CMK (cell line): ENCODE results near the gene PSMD9.
"Not testable (repeated sequence)": the region's sequence is repeated elsewhere in the genome, so short reads cannot be mapped to it uniquely, and the experiment has no call there.

ENCODE experiments used
- DNase-seq: peaks from one replicate; pipeline ENCODE4 v3.0.0-alpha.2; 2010; ENCODE audit warnings: low read depth

The PSMD9 gene

DNA sequence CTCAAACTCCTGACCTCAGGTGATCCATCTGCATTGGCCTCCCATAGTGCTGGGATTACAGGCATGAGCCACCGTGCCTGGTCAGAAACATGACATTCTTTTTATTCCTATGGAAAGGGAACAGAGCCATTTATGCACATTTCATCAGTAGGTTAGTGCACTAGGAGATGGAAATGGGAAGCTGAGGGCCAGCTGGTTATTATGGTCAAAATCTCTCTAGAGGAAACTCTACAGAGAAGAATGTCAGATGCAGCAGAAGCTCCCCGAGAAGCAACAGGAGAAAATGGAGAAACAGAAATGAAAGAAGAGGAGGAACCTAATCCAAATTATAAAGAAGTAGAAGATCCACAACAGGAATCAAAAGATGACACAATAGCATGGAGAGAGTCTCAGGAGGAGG, 32.5 kb downstream of the PSMD9 start:
- DNase-seq: no peak

DNA sequence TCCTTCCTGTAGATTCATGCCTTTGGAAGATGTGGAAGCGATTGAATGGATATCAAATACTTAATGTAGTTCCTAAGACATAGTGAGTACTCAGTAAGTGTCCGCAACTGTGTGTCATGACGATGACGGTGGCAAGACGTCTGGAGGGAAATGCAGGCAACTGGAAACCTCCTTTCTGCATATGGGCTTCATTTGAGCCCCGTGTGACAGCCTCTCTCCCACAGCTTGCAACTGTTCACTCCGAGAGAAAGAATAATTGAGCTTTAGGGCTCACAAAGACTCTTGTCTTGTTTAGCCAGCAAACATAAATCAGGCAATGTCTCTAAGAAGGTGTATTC, 36.7 kb downstream of the PSMD9 start:
- DNase-seq: no peak

DNA sequence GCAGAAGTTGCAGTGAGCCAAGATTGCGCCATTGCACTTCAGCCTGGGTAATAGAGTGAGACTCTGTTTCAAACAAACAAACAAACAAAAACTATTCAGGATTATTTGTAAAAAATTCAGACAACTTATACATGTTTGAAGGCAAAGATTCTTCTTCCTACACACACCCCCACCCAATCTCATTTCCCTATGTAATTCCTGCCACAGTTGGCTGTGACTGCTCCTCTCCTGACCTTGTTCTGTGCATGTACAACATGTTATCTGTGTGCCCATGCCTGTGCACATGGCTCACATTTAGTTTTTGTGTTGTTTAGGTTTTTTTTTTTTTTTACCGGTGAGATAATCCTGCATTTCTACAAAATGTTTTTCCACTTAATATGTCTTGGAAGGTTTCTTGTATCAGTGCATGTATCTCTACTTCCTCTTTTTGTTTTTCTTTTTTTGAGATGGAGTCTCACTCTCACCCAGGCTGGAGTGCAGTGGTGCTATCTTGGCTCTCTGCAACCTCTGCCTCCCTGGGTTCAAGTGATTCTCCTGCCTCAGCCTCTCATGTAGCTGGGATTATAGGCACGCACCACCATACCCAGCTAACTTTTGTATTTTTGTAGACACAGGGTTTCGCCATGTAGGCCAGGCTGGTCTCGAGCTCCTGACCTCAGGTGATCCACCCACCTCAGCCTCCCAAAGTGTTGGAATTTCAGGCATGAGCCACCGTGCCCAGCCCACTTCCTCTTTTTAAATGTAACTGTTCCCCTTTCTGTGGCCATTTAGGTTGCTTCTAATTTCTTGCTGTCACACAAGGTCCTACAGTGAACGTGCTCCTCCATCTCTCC, 38.5 kb downstream of the PSMD9 start:
- DNase-seq: no peak

DNA sequence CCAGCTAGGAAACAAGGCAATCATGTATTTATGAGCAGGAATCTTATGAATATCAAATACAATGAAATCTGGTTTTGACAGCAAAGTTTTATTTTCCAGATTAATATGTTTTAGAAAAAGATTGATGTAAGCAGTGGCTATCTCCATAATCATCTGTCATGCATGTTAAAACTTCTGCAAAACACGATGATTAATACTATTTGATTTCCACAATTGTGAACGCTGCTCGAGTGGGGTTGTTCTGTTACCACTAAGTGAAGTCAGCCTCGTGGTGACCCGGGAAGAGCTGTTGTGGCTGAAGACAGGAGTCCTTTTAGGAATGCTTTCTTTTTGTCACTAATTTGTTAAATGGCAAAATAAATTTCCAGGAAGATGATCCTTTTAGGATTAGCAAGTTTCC, 39.2 kb downstream of the PSMD9 start:
- DNase-seq: no peak

DNA sequence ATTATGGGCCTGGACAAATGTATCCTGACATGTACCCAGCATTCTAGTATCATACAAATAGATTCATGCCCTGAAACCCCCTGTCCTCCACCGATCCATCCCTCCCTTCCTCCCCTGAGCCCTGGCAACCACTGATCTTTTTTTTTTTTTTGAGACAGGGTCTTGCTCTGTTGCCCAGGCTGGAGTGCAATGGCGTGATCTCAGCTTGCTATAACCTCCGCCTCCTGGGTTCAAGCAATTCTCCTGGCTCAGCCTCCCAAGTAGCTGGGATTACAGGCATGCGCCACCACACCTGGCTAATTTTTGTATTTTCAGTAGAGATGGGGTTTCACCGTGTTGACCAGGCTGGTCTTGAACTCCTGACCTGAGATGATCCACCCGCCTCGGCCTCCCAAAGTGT, 41.0 kb downstream of the PSMD9 start:
- not testable (repeated sequence) for DNase-seq

DNA sequence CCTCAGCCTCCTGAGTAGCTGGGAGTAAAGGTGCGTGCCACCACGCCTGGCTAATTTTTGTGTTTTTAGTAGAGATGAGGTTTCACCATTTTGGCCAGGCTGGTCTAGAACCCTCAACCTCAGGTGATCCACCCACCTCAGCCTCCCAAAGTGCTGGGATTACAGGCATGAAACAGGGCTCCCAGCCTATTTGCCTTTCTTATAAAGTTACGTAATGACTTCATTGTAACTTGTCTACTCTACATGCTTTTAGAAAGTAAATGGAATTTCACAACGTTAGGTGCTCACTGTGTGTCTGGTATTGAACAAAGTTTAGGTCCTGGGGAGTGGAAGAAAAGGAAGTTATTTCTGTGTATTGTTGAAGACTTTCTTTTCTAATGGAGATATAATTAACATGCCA, 42.3 kb downstream of the PSMD9 start:
- DNase-seq: no peak

DNA sequence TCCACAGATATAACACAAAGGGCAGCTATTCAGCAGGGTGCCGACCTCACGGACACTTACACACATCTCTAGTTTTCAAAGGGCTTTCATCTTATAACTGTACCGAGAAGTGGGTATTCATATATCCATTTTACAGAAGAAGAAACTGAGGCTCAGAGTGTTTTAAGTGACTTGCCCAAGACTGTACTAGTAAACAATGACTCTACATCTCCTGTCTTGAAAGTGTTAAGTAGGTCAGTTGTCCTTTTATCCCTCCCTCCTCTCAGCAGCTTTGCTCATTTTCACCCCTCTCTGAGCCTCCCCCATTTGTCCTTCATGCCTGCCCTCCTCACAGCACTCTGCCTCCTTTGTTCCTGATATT, 43.6 kb downstream of the PSMD9 start:
- no peak for DNase-seq

DNA sequence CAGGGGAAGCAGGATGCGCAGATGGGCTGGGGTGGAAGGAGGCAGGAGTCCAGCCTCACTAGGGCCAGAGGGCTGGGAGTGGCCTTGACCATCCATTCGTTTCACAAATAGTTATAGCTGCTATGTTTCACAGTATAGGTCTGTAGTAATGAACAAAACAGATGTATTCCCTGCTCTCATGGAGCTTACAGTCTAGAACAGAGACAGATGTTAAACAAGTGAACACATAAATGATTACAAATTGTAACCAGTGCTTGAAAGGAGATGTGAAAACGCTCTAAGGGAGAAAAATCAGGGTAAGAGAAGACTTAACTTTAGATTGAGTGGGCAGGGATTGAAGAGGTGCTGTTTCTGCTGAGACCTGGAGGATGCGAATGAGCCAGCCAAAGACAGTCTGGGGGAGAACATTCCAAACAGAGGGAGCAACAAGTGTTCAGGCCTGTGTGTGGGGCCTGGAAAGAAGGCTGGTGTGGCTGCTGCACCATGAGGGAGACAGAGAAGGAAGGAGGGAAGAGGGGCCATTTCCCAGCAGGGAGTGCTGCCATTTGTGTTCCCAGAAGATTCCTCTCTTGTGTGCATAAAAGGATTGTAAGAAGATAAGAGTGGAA, 44.4 kb downstream of the PSMD9 start:
- no peak for DNase-seq

DNA sequence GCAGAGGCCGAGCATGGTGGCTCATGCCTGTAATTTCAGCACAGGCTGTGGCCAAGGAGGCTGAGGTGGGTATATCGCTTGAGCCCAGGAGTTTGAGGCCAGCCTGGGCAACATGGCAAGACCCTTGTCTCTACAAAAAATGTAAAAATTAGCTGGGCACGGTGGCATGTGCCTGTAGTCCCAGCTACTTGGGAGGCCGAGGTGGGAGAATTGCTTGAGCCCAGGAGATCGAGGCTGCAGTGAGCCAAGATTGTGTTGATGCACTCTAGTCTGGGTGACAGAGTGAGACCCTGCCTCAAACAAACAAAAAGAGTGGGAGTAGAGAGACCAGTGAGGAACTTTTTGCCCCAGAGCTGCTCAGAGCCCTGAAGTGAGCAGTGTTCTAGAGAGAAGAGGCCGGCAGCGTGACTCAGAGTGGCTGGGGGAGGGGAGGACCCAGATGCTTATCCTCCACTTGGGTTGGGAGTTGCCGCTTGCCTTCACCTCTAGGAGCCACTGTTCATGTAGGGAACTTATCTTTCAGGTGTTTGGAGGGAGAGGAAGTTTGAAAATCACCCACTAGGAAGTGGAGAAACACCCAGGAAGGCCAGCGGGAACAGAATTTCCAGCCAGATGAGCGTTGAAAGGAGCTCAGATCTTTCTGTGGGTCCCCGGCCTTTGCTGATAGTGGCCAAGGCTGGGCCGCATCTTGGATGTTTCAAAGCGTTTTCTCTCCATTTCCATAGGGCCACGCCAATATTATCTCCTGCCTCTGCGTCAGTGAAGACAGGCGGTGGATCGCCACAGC, 45.1 kb downstream of the PSMD9 start:
- DNase-seq: no peak

DNA sequence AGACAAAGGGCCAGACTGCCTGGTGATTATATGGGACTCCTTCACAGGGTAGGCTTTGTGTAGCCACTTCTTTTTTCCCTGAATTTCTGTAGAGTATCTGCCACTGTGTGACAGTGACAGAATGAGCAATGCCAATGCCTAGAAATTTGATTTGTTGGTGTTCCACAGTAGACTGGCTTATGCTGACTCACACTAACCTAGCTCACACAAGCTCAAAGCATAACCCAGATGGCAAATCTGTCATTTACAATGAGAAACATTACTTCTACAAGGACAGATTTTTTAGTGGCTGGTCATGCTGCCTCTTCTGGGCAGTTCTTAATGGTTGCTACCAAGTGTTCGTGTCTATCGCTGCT, 45.7 kb downstream of the PSMD9 start:
- no peak for DNase-seq

DNA sequence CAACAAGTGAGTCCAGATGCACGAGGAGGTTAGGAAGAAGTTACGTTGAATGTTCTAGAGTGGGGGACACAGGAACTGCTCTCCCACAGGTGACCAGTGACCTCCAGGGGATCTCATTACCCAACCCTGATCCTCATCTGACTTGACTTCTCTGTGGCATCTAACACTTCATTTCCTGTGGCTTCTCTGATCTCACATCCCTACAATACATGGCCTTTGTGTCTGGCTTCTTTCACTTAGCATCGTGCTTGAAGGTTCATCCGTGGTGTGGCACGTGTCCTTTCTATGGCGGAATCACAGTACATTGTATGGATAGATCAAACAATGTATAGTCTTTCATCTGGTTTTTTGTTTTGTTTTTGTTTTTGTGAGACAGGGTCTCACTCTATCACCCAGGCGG, 49.1 kb downstream of the PSMD9 start:
- no peak for DNase-seq

DNA sequence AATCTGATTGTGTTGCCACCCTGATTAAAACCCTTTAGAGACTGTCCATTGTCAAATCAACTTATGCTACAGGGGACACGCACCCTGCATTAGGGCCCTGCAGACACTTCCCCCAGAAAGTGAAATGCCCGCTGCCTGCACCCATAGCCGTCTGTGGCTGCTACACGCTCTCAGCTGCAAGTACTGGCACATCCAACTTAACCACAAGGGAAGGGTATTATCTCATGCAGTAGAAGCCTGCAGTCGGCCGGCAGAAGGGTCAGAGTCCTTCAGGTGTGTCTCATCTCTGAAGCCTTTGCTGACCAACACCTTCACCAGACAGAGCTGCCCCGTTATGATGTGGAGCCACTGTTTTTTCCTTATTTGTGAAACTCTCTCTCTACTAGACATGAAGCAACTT, 50.6 kb downstream of the PSMD9 start:
- DNase-seq: no peak

DNA sequence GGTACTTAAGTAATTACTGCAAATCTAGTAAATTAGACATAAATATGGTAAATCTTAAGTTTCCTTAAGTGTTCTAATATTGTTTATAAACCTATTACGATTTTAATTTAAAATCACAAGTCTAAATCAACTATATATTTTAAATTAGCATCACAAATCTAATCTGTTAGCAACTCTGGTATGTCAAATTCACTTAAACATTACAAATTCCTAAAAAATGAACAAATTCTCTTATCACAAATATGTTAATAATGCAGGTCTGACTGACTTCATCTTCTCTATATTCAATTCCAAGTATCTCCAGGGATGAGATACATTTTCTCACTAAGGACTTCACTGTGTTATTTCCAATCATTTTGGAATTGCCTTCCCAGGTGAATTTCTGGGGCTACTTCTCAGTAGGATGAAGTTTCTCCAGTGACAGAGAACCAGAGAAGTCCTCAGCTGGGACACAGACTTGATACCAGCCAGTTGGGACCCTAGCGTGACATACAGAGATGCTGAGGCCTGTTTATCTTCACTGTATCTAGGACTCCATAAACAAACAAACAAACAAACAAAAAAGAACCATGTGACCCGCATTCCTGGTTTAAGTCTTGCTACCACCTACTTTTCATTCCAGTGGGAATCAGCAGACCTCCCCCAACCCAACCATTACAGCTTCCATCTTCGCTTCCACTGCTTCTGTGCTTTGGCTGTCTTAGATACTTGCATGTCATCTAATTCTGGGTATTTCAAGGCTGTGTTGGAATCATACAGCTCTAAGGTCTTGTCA, 51.6 kb downstream of the PSMD9 start:
- no peak for DNase-seq

DNA sequence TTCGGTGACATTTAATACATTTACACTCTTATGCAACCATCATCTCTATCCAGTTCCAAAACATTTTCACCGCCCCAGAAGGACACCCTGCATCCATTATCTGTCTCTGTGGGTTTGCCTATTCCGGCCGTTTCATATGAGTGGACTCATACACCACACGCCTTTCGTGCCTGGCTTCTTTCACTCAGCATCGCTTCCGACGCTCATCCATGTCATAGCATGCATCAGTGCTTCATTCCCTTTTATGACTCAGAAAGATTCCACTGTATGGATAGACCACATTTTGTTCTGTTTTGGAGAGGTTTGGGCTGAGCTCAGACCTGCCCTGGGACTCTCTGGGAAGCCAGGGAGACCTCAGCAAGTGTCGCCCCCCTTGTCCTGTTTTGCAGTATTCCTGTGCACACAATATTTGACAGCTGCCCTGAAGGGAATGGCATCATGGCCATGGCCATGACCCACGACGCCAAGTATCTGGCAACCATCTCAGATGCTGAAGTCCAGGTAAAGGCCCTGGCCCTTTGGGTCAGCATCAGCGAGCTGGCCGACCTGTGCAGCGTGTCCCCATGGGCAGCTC, 53.6 kb downstream of the PSMD9 start:
- no peak for DNase-seq

DNA sequence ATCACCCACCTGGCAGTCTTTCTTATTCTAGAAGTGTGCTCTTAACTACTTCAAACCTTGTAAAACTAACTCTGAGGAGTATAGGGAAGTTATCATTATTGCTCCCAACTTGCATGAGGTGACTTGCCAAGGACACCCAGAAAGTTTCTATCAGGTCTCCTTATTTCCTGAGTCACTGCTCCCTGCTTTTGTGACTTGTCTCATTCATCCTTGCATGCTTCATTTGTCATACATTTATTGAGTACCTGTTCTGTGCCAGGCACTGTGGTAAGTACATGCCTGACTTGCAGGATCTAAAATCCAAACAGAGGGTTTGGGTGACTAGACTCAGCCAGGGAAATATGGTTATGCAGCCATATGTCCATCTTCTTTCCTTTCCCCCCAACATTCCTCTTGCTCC, 55.3 kb downstream of the PSMD9 start:
- no peak for DNase-seq

DNA sequence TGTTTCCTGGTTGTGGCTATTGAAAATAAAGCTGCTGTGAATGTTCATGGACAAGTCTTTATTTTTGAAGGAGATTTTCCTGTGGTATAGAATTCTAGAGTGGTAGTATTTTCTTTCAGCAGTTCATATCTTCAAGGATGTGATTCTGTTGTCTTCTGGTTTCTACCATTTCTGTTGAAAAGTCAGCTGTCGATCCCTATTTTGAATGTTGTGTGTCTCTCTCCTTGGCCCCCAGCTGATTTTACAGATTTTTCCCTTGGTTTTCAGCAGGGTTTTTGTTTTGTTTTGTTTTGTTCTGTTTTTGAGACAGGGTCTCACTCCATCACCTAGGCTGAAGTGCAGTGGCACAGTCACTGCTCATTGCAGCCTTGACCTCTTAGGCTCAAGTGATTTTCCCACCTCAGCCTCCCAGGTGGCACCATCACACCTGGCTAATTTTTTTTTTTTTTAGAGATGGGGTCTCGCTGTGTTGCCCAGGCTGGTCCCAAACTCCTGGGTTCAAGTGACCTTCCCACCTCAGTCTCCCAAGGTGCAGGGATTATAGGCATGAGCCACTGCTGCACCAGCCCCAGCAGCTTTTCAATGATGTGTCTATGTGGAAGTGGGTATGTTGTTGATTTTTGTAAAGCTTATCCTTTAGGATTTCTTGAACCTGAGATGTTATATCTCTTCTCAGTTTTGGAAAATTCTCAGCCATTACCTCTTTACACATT, 57.9 kb downstream of the PSMD9 start:
- DNase-seq: no peak

DNA sequence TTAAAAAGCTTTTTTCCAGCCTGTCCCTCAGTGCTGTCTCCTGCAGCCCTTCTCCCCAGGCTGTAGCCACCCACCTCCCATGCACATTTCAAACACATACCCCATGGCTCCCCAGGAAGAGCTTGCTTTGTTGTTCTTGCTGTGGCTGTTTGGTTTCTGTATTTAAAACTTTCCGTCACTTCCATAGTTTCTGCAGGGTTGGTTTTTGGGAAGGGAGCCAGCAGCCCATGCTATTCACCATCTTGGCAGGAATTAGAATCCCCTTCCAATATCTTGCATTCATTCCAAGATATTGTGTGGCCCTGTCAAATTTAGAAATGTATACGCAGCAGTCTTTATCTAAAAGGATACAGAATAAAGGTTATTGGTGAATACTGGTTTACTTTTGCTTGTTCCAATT, 59.4 kb downstream of the PSMD9 start:
- no peak for DNase-seq

DNA sequence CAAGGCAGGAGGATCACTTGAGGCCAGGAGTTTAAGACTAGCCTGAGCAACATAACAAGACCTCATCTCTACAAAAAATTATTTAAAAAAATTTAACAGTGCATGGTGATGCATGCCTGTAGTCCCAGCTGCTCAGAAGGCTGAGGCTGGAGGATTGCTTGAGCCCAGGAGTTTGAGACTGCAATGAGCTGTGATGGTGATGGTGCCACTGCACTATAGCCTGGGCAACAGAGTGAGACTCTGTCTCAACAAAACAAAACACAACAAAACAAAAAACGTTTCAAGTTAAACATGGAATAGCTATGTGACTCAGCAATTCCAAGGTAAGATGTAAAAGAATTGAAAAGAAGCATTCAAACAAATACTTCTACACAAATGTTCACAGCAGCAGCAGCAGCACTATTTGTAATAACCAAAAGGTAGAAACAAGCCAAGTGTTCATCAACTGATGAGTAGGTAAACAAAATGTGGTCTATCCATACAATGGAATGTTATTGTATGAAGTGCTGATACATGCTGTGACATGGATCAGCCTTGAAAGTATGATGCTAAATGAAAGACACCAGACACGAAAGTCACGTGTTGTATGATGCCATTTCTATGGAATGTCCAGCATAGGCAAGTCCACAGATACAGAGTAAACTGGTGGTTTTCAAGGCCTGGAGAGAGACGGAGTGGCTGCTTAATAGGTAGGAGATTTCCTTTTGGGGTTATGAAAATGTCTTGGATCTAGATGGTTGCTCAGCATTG, 61.2 kb downstream of the PSMD9 start:
- DNase-seq: no peak

DNA sequence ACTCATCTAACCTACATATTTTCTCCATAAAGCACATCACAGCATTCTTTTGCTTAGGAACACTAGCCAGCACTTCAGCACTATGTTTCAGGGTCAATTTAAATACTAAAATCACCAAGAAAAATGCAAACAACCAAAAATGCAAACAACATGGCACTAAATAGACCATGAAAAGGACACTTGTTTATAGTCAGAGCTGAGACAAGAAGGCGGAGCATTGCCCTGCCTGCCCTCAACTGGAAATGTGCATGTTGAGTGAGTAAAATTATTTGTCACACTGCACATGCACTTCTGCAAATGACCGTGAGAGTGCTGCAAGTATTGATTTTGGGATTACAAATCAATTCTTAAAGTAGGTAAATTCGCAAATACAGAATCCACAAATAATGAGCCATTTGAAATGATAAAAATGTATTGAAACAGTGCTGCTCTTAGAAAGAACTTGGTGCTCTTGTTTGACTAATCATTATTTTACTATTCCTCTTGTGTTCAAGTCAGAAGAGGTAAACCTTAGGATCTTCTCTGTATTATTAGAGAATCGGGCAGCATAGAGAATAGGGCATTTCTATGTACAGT, 64.6 kb downstream of the PSMD9 start:
- no peak for DNase-seq

DNA sequence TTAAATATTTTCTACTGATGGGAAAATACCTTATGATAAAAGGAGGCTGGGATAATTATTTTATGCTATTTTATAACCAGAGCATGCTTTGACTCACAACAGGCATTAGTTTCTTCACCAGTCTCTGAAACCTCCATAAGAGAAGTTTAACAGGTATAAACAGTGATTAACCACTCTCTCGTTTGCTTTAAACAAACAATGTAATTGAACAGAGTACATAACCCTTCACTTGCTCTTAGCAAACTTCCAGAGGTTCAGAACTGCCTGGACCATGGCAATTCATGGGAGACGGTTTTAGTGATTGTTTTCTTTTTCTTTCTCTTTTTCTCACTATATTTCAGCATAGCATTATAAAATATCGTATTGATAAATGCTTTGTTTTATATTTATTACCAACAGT, 65.1 kb downstream of the PSMD9 start:
- no peak for DNase-seq
